ENCODE data around the gene APOA1.

DNA sequence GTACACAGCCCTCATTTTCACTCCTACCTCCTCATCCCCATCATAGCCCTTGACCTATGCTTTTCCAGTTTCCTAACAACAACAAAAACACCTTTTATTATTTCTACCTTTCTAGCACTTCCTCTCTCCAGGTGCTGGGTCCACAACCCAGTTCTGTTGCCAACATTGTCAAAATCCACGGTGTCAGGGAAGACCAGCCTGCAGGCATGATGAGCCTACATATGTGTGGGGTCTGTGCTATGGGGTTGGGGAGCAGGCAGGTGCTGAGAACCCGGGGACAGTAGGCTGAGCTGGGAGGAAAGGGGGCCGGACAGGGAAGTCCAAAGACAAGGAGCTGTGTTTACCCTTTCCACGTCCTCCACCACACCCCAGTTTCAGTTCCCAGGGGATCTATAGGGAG is 48.9 kb downstream of the APOA1 start:
- TF ChIP-seq, protein P1, sequence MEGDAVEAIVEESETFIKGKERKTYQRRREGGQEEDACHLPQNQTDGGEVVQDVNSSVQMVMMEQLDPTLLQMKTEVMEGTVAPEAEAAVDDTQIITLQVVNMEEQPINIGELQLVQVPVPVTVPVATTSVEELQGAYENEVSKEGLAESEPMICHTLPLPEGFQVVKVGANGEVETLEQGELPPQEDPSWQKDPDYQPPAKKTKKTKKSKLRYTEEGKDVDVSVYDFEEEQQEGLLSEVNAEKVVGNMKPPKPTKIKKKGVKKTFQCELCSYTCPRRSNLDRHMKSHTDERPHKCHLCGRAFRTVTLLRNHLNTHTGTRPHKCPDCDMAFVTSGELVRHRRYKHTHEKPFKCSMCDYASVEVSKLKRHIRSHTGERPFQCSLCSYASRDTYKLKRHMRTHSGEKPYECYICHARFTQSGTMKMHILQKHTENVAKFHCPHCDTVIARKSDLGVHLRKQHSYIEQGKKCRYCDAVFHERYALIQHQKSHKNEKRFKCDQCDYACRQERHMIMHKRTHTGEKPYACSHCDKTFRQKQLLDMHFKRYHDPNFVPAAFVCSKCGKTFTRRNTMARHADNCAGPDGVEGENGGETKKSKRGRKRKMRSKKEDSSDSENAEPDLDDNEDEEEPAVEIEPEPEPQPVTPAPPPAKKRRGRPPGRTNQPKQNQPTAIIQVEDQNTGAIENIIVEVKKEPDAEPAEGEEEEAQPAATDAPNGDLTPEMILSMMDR (IDR thresholded peaks at IDR 0.05; ENCODE audit: borderline replicate concordance, extremely low read depth, low read length, poor library complexity, severe bottlenecking) = no peak
- no peak for TF ChIP-seq EZH2 (IDR thresholded peaks at IDR 0.05; ENCODE audit: borderline replicate concordance, low read depth, low read length, severe bottlenecking)
